HepG2 (cell line): ENCODE measurements around the gene VAV2. TPM values are rescaled to one million over a fixed set of nuclear protein-coding genes. Genes with fewer than 3 reads are reported as not detected.

Experiments used
- ATAC-seq: fragments of 200-7000 bp; cut with Tn5 transposase; 3 replicates; pipeline ENCODE4 v1.9.1; 2020; ENCODE audit warnings: mild to moderate bottlenecking, moderate library complexity
- BruUV-seq: library from RNA; stranded (reverse); fragments of 400-500 nt; replicated peaks from 2 replicates; lab custom pipeline; 2021; lab: Mats Ljungman, UMichigan
- CTCF ChIA-PET: fragments of 300-600 bp; formaldehyde crosslinking; extraction: SDS; loops from one replicate; lab custom pipeline; 2021; ENCODE audit warnings: low total read pairs, inconsistent platforms, low intra/inter-chr PET ratio; lab: Yijun Ruan, JAX
- POLR2A ChIA-PET: fragments of 350-600 bp; sonication (Branson Sonifier 250); formaldehyde crosslinking; loops from one replicate; lab custom pipeline; 2020; ENCODE audit warnings: antibody characterized with exemption, inconsistent platforms; lab: Yijun Ruan, JAX
- DNase-seq: peaks from one replicate; pipeline ENCODE4 v3.0.0-alpha.2; 2015; ENCODE audit warnings: low spot score
- FAIRE-seq: peaks from 3 replicates; lab custom pipeline; 2011; peaks lifted over from hg19 to GRCh38; lab: Jason Lieb, UNC
- H2AFZ ChIP-seq: one replicate; pipeline ENCODE4 v1.6.1; 2011; ENCODE audit warnings: low read length, inconsistent platforms
- H3K27ac ChIP-seq: fragments of 300-600 bp; 3 replicates; pipeline ENCODE4 v1.8.0; 2011; ENCODE audit warnings: mixed run types, mild to moderate bottlenecking, mixed read lengths, low read length, inconsistent platforms; ENCODE audit not compliant: insufficient read depth; ENCODE audit errors: extremely low read length
- H3K27me3 ChIP-seq, 2 experiments: fragments of 200-600 bp in 1 of 2; 2 replicates in 1 of 2; 3 replicates in 1 of 2; pipeline versions ENCODE4 v1.6.0 to v1.8.0; 2011; ENCODE audit warnings: low read length in 2 of 2, mild to moderate bottlenecking in 2 of 2, moderate library complexity in 2 of 2, inconsistent platforms in 1 of 2; ENCODE audit not compliant: insufficient read depth in 2 of 2, control insufficient read depth in 1 of 2
- H3K36me3 ChIP-seq, 2 experiments: fragments of 200-600 bp in 1 of 2; replicated peaks in 1 of 2; 2 replicates in 1 of 2; 3 replicates in 1 of 2; pipeline versions ENCODE4 v1.5.1 to v1.8.0; 2011; ENCODE audit warnings: low read length in 2 of 2, inconsistent platforms in 1 of 2; ENCODE audit not compliant: insufficient read depth in 2 of 2, control insufficient read depth in 1 of 2
- H3K4me1 ChIP-seq: 2 replicates; pipeline ENCODE4 v1.5.1; 2012; ENCODE audit warnings: low read length, inconsistent platforms; ENCODE audit not compliant: insufficient read depth
- H3K4me2 ChIP-seq: 2 replicates; pipeline ENCODE4 v1.6.0; 2011; ENCODE audit warnings: low read depth, low read length, inconsistent platforms
- H3K4me3 ChIP-seq, 3 experiments: fragments of 200-600 bp in 1 of 3; sonication (generic), shearing (Covaris generic) in 1 of 3; replicated peaks in 1 of 3; 2 replicates each; pipeline ENCODE4 v1.5.1; 2011 to 2016; ENCODE audit warnings: low read length in 3 of 3, inconsistent platforms in 2 of 3, low read depth in 2 of 3, mild to moderate bottlenecking in 2 of 3, control low read depth in 1 of 3, mixed read lengths in 1 of 3; ENCODE audit not compliant: insufficient read depth in 1 of 3
- H3K79me2 ChIP-seq: one replicate; pipeline ENCODE4 v1.6.1; 2011; ENCODE audit warnings: low read length, inconsistent platforms; ENCODE audit not compliant: insufficient read depth
- H3K9ac ChIP-seq: 2 replicates; pipeline ENCODE4 v1.6.0; 2011; ENCODE audit warnings: mild to moderate bottlenecking, low read depth, low read length, inconsistent platforms; ENCODE audit not compliant: insufficient read depth
- H3K9me3 ChIP-seq: 2 replicates; pipeline ENCODE4 v1.5.1; 2012; ENCODE audit warnings: mild to moderate bottlenecking, low read length
- H4K20me1 ChIP-seq: 2 replicates; pipeline ENCODE4 v1.6.0; 2011; ENCODE audit warnings: inconsistent platforms, mild to moderate bottlenecking, low read length, moderate library complexity; ENCODE audit not compliant: insufficient read depth
- GPN1 ChIP-seq: sonication (generic); formaldehyde crosslinking; IDR thresholded peaks from 2 replicates; pipeline ENCODE4 v1.5.1; 2020; ENCODE audit warnings: missing genetic modification reagents, borderline replicate concordance
- NFYB ChIP-seq: sonication (generic); formaldehyde crosslinking; IDR thresholded peaks from 2 replicates; pipeline ENCODE4 v1.4.0; 2020; ENCODE audit warnings: missing genetic modification reagents
- NFYC ChIP-seq: IDR thresholded peaks from 2 replicates; pipeline ENCODE4 v1.6.1; 2016; ENCODE audit warnings: missing genetic modification reagents, missing compliant biosample characterization
- WGBS: methylation state at CpG from one replicate; pipeline ENCODE4 v1.1.6; 2017; ENCODE audit warnings: low lambda C conversion rate; 5-methylcytosine and 5-hydroxymethylcytosine counted together
- in situ Hi-C: cut with HindIII; loops from 2 replicates; pipeline ENCODE4 v1.10.0; 2017; ENCODE audit warnings: low pct_unique_long_range_greater_than_20kb; ENCODE audit not compliant: extremely low pct_ligation_motif_present
- intact Hi-C: fragments of 100-400 bp; cut with micrococcal nuclease; formaldehyde crosslinking; loops from one replicate; pipeline ENCODE4 v1.10.0; 2022; ENCODE audit not compliant: unreplicated experiment
- polyA plus RNA-seq, 8 experiments: library from polyadenylated mRNA; depleted of rRNA in 3 of 8; stranded (reverse) in 7 of 8; unstranded in 1 of 8; fragments of >200 nt; fragmentation: Illumina TruSeq in 4 of 8; extraction: Trizol in 4 of 8; gene quantifications; 2 replicates each; pipeline versions ENCODE4 v1.2.1 to v1.2.3, GENCODE V29; 2011 to 2016; ENCODE audit warnings: low read depth in 4 of 8, missing spikeins in 1 of 8, mixed read lengths in 1 of 8; ENCODE audit not compliant: insufficient read depth in 1 of 8
- total RNA-seq, 5 experiments: library from RNA; depleted of rRNA; stranded (reverse); fragments of >200 nt; fragmentation: Illumina TruSeq; extraction: Trizol; gene quantifications; 2 replicates each; pipeline ENCODE4 v1.2.3, GENCODE V29; 2016; ENCODE audit warnings: low read depth in 1 of 5
- TF ChIP-seq, protein P1 (sequence below): sonication (generic); formaldehyde crosslinking; IDR thresholded peaks from 2 replicates; pipeline ENCODE4 v1.4.0; 2020; ENCODE audit warnings: missing genetic modification reagents
- TF ChIP-seq, protein P2 (sequence below): IDR thresholded peaks from 2 replicates; pipeline ENCODE4 v1.6.1; 2012; ENCODE audit warnings: low read depth, low read length, improper control_type of control experiment

The VAV2 gene
- total and polyA plus RNA-seq, 2 of the 13 experiments (the other 11 are each of a cell fraction or from before 2014, with no cell fraction given), result 22.5 to 22.9 TPM

DNA sequence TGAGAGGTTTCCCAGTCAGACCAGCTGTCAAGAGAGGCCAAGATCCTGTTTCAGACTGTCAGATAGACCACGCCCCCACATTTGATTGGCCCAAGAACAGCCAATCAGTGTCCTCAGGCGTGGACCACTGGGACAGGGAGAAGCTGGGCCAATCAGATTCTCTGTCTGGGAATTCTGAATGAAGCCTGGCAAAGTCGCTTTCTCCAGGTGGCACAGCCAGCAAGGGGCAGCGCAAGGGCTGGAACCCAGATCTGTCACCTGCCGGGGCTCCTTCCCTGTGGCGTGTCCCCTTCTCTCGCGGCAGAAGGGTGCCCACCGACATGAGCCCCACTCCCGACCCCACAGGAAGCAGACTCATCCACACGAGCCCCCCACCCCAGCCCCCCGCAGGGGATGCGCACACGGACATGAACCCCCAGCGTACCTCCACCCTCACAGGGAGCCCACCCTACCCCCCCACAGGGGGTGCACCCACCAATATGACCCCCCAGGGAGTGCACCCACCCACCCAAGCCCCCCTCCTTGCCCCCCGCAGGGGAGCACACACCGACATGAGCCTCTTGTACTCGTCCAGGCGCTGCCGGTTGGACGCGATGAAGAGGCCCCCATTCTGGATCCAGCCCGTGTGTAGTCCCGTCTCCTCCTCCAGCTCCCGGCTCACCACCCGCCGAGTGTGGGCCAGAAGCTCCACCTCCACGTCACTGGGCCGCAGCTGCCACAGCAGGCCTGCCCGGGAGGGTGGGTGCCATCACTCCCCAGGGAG is 260.1 kb downstream of the VAV2 start:
- Histone ChIP-seq H3K27ac (no peak overlapping the region), H2AFZ (no peak overlapping the region), H3K4me1 (peaks cover 14% of the 10 kb centered on the region), H3K36me3 (0 out of 5 replicates have a peak, but pooled peaks cover 0 to 3% of the 10 kb centered on the region in 2 experiments), H3K4me3 (no peak overlapping the region), H4K20me1 (no peaks in the 10 kb centered on the region), H3K9ac (no peak overlapping the region), H3K4me2 (no peak overlapping the region), H3K9me3 (no peaks in the 10 kb centered on the region), H3K27me3 (no peaks in the 10 kb centered on the region), H3K79me2 (no peaks in the 10 kb centered on the region)
- FAIRE-seq (no peak), ATAC-seq (peak; percentile 55), DNase-seq (peak; percentile 60)
- no TSS peak for BruUV-seq
- intact Hi-C loops, result no loop called here
- POLR2A ChIA-PET, result interaction anchor here (0.8 to 1.7 kb wide), 3 partner anchors 17 to 271 kb away, joined by 3 to 4 read pairs (median 4); no protein-coding TSS in a partner anchor
- CTCF ChIA-PET, result no interaction called here
- TF ChIP-seq NFYB (CRISPR knock-in tag), result peak; percentile 82
- TF ChIP-seq, protein P1, sequence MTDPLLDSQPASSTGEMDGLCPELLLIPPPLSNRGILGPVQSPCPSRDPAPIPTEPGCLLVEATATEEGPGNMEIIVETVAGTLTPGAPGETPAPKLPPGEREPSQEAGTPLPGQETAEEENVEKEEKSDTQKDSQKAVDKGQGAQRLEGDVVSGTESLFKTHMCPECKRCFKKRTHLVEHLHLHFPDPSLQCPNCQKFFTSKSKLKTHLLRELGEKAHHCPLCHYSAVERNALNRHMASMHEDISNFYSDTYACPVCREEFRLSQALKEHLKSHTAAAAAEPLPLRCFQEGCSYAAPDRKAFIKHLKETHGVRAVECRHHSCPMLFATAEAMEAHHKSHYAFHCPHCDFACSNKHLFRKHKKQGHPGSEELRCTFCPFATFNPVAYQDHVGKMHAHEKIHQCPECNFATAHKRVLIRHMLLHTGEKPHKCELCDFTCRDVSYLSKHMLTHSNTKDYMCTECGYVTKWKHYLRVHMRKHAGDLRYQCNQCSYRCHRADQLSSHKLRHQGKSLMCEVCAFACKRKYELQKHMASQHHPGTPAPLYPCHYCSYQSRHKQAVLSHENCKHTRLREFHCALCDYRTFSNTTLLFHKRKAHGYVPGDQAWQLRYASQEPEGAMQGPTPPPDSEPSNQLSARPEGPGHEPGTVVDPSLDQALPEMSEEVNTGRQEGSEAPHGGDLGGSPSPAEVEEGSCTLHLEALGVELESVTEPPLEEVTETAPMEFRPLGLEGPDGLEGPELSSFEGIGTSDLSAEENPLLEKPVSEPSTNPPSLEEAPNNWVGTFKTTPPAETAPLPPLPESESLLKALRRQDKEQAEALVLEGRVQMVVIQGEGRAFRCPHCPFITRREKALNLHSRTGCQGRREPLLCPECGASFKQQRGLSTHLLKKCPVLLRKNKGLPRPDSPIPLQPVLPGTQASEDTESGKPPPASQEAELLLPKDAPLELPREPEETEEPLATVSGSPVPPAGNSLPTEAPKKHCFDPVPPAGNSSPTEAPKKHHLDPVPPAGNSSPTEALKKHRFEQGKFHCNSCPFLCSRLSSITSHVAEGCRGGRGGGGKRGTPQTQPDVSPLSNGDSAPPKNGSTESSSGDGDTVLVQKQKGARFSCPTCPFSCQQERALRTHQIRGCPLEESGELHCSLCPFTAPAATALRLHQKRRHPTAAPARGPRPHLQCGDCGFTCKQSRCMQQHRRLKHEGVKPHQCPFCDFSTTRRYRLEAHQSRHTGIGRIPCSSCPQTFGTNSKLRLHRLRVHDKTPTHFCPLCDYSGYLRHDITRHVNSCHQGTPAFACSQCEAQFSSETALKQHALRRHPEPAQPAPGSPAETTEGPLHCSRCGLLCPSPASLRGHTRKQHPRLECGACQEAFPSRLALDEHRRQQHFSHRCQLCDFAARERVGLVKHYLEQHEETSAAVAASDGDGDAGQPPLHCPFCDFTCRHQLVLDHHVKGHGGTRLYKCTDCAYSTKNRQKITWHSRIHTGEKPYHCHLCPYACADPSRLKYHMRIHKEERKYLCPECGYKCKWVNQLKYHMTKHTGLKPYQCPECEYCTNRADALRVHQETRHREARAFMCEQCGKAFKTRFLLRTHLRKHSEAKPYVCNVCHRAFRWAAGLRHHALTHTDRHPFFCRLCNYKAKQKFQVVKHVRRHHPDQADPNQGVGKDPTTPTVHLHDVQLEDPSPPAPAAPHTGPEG (CRISPR knock-in tag), result no peak
- peak; percentile 73 for TF ChIP-seq NFYC
- TF ChIP-seq, protein P2, sequence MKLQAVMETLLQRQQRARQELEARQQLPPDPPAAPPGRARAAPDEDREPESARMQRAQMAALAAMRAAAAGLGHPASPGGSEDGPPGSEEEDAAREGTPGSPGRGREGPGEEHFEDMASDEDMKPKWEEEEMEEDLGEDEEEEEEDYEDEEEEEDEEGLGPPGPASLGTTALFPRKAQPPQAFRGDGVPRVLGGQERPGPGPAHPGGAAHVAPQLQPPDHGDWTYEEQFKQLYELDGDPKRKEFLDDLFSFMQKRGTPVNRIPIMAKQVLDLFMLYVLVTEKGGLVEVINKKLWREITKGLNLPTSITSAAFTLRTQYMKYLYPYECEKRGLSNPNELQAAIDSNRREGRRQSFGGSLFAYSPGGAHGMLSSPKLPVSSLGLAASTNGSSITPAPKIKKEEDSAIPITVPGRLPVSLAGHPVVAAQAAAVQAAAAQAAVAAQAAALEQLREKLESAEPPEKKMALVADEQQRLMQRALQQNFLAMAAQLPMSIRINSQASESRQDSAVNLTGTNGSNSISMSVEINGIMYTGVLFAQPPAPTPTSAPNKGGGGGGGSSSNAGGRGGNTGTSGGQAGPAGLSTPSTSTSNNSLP, result no peak
- TF ChIP-seq GPN1 (CRISPR knock-in tag), result no peak
- WGBS, result 87% methylated on average over 12 of the region's 30 CpGs
- in situ Hi-C loops, result loop anchor here (25.0 kb wide), 1 partner anchor 195 kb away; the partner anchor contains the start of gene ADAMTSL2
